Amniotic epithelial cell (primary cell): ENCODE measurements around the gene MAP6.

Experiments used
- DNase-seq: peaks from one replicate; pipeline ENCODE4 v3.0.0-alpha.2; 2010; ENCODE audit warnings: low read depth

MAP6 gene

GRCh38 chr11:75627906-75628668 is 40.8 kb downstream of the MAP6 start:
- peak; percentile 75 for DNase-seq

DNA sequence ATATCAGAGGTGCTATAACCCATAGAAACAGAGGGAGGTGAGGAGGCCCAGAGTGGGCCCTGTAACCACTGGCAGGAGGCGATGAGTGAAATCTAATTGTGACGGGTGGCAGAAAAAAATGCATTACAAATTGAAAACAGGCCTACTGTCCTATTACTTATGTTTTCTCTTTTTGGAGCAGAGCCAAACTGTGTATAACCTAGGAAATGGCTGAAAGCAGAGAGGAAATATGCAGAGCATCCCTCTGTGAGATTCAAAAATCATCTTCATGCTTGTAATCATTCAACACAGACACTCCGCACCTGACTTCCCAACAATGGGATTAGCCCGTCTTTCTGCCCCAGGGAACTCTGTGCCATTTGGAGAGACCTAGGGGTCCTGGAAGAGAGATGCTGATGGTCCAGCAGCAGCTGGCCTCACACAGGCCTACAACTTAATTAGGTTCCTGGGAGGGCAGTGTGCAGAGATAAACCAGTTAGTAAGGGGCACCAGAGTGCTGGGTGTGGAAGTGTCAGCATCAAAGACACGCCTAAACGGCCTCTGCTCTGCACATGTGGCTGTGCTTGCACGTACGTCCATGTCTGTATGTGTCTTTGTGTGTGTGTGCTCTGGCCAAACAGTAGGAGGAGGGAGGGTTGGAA is 41.8 kb downstream of the MAP6 start:
- no peak for DNase-seq

GRCh38 chr11:75625991-75626888 is 42.6 kb downstream of the MAP6 start:
- peak; percentile 81 for DNase-seq

- DNase-seq: no peak
Measured at GRCh38 chr11:75625021-75625420, 43.8 kb downstream of the MAP6 start.

DNA sequence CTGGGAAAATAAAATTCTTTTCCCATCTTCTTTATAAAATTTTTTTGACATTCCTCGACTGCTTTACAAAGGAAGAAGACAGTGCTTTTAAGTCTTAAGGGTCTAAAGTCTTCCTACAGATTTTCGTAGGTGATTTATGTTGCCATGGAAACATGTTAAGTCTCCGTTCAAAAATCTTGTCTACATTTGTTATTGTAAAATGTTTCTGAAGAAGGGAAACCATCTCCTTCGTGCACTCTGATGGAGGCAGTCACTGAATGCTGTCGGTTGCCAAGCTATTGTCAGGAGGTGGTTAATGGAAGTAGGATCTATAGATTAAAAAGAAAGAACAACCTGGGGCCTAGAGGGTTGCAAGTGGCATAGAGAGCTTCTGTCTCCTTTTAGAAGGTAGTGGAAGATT is 52.6 kb downstream of the MAP6 start:
- no peak for DNase-seq

GRCh38 chr11:75615751-75616150 is 53.1 kb downstream of the MAP6 start:
- DNase-seq: no peak

- no peak for DNase-seq
Measured at GRCh38 chr11:75611823-75612222, 57.0 kb downstream of the MAP6 start.

DNA sequence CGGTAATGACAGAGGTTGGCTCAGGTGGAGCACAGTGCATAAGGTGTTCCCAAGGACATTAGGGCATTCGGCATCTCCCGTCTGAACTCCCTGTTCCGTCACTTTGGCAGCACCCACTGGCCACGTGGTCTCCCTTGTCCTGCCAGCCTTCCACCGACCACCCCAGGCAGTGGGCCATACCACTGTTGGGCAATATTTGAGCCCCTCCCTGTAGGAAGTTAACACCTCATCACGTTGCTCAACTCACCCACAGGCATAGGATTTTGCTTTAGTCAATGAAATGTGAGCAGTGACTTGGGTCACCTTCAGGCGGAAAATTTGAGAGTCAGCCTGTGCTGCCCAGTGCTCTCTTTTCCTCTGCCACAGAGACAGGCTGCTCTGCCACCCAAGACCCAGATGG is 62.7 kb downstream of the MAP6 start:
- no peak for DNase-seq

GRCh38 chr11:75603791-75604736 is 64.8 kb downstream of the MAP6 start:
- peak; percentile 90 for DNase-seq

DNA sequence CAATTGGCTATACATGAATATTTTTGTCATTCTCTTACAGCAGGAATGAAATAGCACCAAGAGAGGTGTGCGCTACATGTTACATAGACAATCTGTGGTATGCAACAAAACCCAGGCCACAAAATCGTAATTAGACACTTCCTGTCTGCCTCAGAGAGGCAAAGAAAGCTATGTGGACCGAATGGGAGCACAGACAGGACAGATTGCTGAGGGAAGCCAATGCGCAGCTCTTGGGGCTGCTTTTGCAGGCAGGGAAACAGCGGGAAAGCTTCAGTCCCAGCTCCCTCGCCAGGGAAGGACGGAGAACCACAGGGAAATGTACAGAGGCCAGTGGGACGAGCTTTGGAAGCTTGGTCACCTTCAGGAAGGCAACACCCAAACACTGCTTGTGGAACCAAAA is 65.9 kb downstream of the MAP6 start:
- DNase-seq: no peak

DNA sequence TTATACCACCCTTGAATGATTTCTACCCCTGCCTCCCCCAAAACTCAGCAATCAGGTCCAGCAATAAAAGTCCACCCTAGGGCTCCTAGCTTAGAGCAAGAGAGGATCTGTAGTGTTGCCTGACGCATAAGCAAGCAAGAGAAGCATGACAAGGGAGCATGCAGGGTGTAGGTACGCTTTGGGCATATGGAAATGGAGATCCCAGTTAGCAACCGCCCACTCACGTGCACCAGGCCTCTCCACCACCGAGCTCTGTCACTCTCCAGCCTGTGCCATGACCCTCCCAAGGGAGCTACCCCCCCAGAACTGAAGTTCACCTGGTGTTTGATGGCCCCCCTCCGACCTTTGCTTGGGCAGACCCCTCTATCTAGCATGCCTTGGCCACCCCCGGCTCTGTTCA is 67.3 kb downstream of the MAP6 start:
- DNase-seq: no peak

DNA sequence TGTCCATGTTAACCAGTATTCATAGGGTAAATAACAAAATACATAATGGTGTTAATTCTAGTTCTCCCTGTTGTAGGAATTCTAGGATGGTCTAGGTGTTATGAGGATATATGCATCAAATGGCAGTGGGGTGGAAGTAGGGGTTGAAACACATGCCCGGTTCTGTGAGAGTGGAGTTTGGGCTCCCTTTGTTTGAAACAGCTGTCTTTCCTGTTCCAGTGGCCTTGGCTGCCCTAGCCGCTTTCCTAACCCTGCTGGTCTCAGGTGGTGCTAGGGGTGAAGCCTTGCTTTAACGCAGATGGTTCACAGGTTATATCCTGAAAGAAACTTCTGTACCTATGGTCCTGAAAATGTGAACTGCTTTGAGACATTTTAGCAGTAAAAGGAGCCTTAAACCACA is 68.5 kb downstream of the MAP6 start:
- no peak for DNase-seq

- DNase-seq: no peak
Measured at GRCh38 chr11:75598900-75599299, 69.9 kb downstream of the MAP6 start.

DNA sequence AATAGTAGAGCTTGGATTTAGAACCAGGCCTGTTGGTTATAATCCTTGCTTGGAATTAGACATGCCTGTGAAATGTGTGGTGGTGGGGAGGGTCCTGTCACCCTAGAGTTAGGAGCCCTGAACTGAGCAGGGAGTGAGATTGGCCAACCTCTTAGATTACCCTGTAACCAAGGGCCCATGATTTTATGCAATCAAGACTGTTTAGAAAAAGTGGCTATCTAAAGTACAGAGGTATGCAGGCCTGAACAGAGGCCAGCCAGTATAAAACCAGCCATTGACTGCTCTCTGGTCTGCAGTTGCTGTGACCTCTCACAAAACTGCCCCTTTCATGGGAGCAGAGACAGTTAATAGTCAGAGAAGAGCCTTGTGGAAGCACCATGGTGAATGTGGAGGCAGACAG is 70.6 kb downstream of the MAP6 start:
- DNase-seq: peak; percentile 53

GRCh38 chr11:75597636-75598035 is 71.2 kb downstream of the MAP6 start:
- DNase-seq: no peak

DNA sequence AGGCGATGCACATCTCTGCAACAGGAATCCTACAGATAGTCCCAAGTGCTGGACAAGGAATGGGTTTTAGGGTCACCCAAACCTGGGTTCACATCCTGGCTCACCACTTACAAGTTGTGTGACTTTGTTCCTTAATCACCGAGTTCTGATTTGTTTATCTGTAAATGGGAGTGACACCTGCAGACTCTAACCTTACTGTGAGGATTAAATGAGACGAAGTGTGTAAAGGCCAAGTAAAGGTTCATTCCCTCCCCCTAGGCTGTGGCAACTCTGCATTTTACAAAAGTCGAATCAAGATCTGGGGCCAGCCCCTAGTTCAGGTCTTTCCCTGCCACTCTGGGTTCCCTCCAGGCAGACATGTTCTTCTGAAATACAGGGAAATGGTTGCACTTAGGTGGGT is 71.9 kb downstream of the MAP6 start:
- no peak for DNase-seq

- DNase-seq: no peak
Measured at GRCh38 chr11:75595429-75595828, 73.4 kb downstream of the MAP6 start.

DNA sequence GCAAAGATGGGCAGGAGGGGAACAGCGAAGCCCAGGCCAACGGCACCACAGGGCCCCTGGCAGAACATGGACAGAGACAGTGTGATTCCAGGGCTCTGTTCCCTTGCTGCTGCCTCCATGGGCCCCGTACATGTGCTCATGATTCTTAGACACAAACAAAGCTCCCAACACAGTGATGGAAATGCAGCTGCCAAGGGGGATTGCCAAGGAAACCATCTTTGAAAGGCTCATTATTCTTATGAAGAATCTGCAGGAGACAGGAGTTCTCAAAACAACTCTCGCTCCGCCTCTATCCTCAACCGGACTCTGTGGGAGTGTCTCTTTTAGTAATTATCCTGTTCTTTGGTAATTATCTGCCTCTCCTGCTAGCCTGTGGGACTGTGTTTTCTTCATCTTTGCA is 74.6 kb downstream of the MAP6 start:
- DNase-seq: peak; percentile 27

DNA sequence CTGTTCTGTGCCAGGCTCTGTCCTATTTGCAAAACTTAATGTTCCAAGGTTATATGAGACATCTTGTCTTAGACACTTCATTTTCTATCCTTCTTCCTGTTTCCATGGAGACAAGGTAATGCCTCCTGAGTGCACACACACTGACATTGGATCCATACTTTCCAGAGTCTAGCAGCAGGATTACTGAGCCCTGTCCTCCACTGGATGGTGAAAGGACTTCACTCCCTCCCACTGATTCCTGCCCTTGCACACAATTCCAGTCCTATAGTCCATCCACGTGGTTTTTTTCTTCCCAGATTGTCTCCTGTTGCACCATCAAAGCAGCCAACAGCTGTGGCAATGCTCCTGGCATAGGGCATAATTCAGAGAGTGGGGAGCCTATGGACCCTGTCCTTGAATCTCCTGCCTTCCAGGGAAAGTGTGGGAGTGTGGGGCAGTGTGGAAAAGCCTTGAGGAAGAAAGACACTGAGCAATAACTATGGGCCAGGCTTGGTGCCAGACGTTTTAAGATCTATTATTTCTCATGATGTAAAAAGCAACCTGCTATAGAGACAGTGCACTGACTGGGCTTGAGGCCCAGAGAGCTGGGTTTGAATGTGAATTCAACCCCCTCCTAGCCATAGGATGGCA is 75.4 kb downstream of the MAP6 start:
- peak; percentile 84 for DNase-seq

DNA sequence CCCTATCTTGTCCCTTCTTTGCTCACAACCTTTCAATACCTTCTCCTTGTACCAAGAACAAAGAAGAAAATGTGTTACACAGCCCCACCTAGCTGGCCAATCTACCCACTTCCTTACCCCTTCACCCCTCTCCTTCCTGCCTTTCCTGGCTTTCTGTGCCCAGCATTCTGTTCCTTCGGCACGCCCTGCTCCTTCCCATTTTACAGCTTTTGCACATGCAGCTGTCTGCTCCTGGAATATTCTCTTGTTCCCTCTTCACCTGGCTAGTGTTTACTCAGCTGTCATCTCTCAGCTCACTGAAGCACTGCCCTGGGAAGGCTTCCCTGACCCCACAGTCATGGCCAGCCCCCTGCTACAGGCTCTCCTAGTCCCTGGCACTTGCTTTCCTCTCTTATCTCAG is 76.1 kb downstream of the MAP6 start:
- DNase-seq: no peak

DNA sequence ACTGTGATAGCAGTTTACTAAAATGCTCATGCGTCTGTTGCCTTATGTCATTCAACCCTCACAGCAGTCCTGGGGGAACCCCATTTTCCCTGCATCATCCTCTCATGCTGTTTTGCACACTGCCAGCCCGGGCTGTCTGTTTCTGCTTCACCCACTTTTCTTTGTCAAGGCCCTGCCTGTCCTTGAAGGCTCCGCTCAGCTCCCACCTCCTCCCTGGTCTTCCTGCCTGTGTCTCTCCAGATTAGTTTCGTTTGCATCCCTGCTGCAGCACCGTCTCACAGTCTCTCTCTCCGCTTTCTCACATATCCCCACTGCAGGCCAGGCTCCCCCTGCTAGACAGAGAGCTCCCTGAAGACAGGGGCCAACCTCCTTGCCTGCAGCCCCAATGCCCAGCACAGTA is 76.9 kb downstream of the MAP6 start:
- no peak for DNase-seq
